CD4-positive, alpha-beta T cell (primary cell): ENCODE data around the gene SH3D19. TPM values are rescaled to one million over a fixed set of nuclear protein-coding genes. Genes with fewer than 3 reads are reported as not detected.

Experiments
- ATAC-seq: fragments of 200-7000 bp; cut with Tn5 transposase; one replicate; pipeline ENCODE4 v1.10.0; 2022; ENCODE audit warnings: mild to moderate bottlenecking; ENCODE audit not compliant: poor library complexity
- CTCF ChIA-PET: fragments of 350-600 bp; sonication (Branson Sonifier 250); formaldehyde crosslinking; loops from one replicate; lab custom pipeline; 2021; ENCODE audit warnings: antibody characterized with exemption, inconsistent platforms; lab: Charles Lee
- POLR2A ChIA-PET: fragments of 350-600 bp; sonication (Branson Sonifier 250); formaldehyde crosslinking; loops from one replicate; lab custom pipeline; 2021; ENCODE audit warnings: antibody characterized with exemption, inconsistent platforms; lab: Charles Lee
- DNase-seq, 14 experiments: peaks; one replicate each; pipeline ENCODE4 v3.0.0-alpha.2; 2013 to 2020; ENCODE audit warnings: mixed read lengths in 2 of 14
- H3K27ac ChIP-seq, 2 donors: one replicate each; pipeline versions ENCODE4 v1.5.1 to v1.7.0; 2013; ENCODE audit warnings: low read length in 2 of 2, low read depth in 1 of 2, mild to moderate bottlenecking in 1 of 2
- H3K27me3 ChIP-seq, 2 experiments: 1 replicate in 1 of 2; 2 replicates in 1 of 2; pipeline versions ENCODE4 v1.6.1 to v1.7.0; 2013; ENCODE audit warnings: low read length in 2 of 2, control low read depth in 1 of 2, mild to moderate bottlenecking in 1 of 2, moderate library complexity in 1 of 2; ENCODE audit not compliant: insufficient read depth in 2 of 2, control insufficient read depth in 1 of 2
- H3K36me3 ChIP-seq: one replicate; pipeline ENCODE4 v1.6.1; 2013; ENCODE audit warnings: low read length, control low read depth; ENCODE audit not compliant: insufficient read depth
- H3K4me1 ChIP-seq: one replicate; pipeline ENCODE4 v1.6.1; 2013; ENCODE audit warnings: low read length, control low read depth; ENCODE audit not compliant: insufficient read depth
- H3K4me3 ChIP-seq: one replicate; pipeline ENCODE4 v1.5.1; 2013; ENCODE audit warnings: mild to moderate bottlenecking, low read length, moderate library complexity
- H3K9me3 ChIP-seq, 2 experiments: 1 replicate in 1 of 2; 2 replicates in 1 of 2; pipeline versions ENCODE4 v1.6.1 to v1.7.0; 2013; ENCODE audit warnings: low read length in 2 of 2, mild to moderate bottlenecking in 2 of 2, control low read depth in 1 of 2, moderate library complexity in 1 of 2; ENCODE audit not compliant: control insufficient read depth in 1 of 2, insufficient read depth in 1 of 2
- H3K27ac Mint-ChIP-seq: one replicate; pipeline ENCODE4 v1.8.0; 2020; ENCODE audit warnings: mixed read lengths
- H3K27me3 Mint-ChIP-seq: one replicate; pipeline ENCODE4 v1.8.0; 2021; ENCODE audit warnings: mixed read lengths
- H3K36me3 Mint-ChIP-seq: one replicate; pipeline ENCODE4 v1.8.0; 2021; ENCODE audit warnings: low read depth, mixed read lengths
- H3K4me1 Mint-ChIP-seq: one replicate; pipeline ENCODE4 v1.8.0; 2021; ENCODE audit warnings: low read depth, mixed read lengths
- H3K4me3 Mint-ChIP-seq: one replicate; pipeline ENCODE4 v1.8.0; 2020; ENCODE audit warnings: mild to moderate bottlenecking, mixed read lengths
- H3K9me3 Mint-ChIP-seq: one replicate; pipeline ENCODE4 v1.8.0; 2020; ENCODE audit warnings: mixed read lengths
- intact Hi-C, 2 experiments: fragments of 100-400 bp; cut with DNase I in 1 of 2; cut with micrococcal nuclease in 1 of 2; formaldehyde crosslinking; loops; one replicate each; pipeline versions ENCODE4 v1.15.1 to v1.9.0; 2023 to 2025; cut with DNase I, micrococcal nuclease
- total RNA-seq, 174 experiments: library from RNA in 2 of 174; stranded (reverse) in 2 of 174; gene quantifications; one replicate each; pipeline ENCODE4 v1.2.3 and lab custom pipeline; 2021 to 2026
- TF ChIP-seq, protein P1 (sequence below): fragments of 200-600 bp; IDR thresholded peaks from one replicate; pipeline ENCODE4 v1.8.0; 2022; ENCODE audit warnings: antibody characterized with exemption, mild to moderate bottlenecking

Gene SH3D19
- total RNA-seq, 2 experiments from 2014 or later, result 0.27 TPM; not detected in 1

DNA sequence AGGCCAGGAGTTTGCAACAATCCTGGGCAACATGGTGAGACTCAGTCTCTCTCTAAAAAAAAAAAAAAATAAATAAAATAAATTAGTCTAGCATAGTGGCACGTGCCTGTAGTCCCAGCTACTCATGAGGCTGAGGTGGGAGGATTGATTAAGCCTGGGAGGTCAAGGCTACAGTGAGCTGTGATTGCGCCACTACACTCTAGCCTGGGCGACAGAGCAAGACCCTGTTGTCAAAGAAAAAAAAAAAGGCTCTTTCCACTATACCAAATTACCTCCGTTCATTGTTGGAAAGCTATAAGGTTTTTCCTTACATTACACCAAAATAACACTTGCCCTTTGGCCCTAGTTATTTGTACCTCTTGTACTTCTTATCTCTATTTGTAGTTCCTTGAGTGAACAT lies 58.3 kb downstream of the SH3D19 start:
- Mint-ChIP-seq H3K27ac (no peak overlapping the region), H3K27me3 (no peaks in the 10 kb centered on the region), H3K9me3 (no peaks in the 10 kb centered on the region), H3K36me3 (no peaks in the 10 kb centered on the region), H3K4me1 (no peaks in the 10 kb centered on the region), H3K4me3 (no peak overlapping the region)
- peaks cover 0 to 5% of the 10 kb centered on the region in 2 experiments for H3K9me3 ChIP-seq
- no peaks in the 10 kb centered on the region for H3K4me1 ChIP-seq
- CTCF ChIA-PET, result interaction anchor here (0.6 kb wide), 1 partner anchor 586 kb away, joined by 3 read pairs; no protein-coding TSS in a partner anchor
- no peak overlapping the region for H3K27ac ChIP-seq
- no peaks in the 10 kb centered on the region for H3K27me3 ChIP-seq
- ATAC-seq, result no peak
- POLR2A ChIA-PET, result interaction anchor here (0.6 kb wide), 1 partner anchor 955 kb away, joined by 4 read pairs; no protein-coding TSS in a partner anchor
- no peak for DNase-seq
- TF ChIP-seq, protein P1, sequence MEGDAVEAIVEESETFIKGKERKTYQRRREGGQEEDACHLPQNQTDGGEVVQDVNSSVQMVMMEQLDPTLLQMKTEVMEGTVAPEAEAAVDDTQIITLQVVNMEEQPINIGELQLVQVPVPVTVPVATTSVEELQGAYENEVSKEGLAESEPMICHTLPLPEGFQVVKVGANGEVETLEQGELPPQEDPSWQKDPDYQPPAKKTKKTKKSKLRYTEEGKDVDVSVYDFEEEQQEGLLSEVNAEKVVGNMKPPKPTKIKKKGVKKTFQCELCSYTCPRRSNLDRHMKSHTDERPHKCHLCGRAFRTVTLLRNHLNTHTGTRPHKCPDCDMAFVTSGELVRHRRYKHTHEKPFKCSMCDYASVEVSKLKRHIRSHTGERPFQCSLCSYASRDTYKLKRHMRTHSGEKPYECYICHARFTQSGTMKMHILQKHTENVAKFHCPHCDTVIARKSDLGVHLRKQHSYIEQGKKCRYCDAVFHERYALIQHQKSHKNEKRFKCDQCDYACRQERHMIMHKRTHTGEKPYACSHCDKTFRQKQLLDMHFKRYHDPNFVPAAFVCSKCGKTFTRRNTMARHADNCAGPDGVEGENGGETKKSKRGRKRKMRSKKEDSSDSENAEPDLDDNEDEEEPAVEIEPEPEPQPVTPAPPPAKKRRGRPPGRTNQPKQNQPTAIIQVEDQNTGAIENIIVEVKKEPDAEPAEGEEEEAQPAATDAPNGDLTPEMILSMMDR, result no peak
- H3K4me3 ChIP-seq, result no peak overlapping the region
- intact Hi-C loops, result no loop called here
- H3K36me3 ChIP-seq, result no peaks in the 10 kb centered on the region

GRCh38 chr4:151266497-151266896 lies 58.9 kb downstream of the SH3D19 start:
- POLR2A ChIA-PET, result no interaction called here
- H3K4me3 Mint-ChIP-seq, result no peak overlapping the region

DNA sequence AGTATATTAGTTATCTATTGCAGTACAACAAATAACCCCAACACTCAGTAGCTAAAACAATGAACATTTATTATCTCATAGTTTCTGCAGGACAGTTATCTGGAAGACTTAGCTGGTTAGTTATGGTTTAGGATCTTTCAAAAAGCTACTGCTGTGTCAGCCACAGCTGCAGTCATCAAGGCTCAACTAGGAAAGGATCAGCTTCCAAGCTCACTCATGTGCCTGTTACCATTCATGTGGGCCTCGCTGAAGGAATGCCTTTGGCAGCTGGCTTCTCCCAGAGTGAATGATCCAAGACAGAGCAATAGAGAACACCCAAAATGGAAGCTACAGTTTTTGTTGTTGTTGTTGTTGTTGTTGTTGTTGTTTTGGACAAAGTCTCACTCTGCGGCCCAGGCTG lies 62.0 kb downstream of the SH3D19 start:
- H3K4me1 Mint-ChIP-seq, result no peaks in the 10 kb centered on the region
- Histone ChIP-seq H3K4me3 (no peak overlapping the region), H3K4me1 (no peaks in the 10 kb centered on the region), H3K36me3 (no peaks in the 10 kb centered on the region), H3K27ac (no peak overlapping the region), H3K9me3 (peaks cover 0 to 5% of the 10 kb centered on the region in 2 experiments), H3K27me3 (no peaks in the 10 kb centered on the region)
- H3K4me3 Mint-ChIP-seq, result no peak overlapping the region
- intact Hi-C loops, result no loop called here
- TF ChIP-seq, protein P1, result no peak
- ATAC-seq, result no peak
- H3K36me3 Mint-ChIP-seq, result no peaks in the 10 kb centered on the region
- ChIA-PET POLR2A (no interaction called here), CTCF (no interaction called here)
- H3K27ac Mint-ChIP-seq, result no peak overlapping the region
- no peak for DNase-seq
- H3K27me3 Mint-ChIP-seq, result peaks cover 15% of the 10 kb centered on the region
- H3K9me3 Mint-ChIP-seq, result no peaks in the 10 kb centered on the region

More at GRCh38 chr4:151266497-151266896, 58.9 kb downstream of the SH3D19 start:
- ATAC-seq, result no peak
- CTCF ChIA-PET, result interaction anchor here (0.6 kb wide), 1 partner anchor 587 kb away, joined by 3 read pairs; no protein-coding TSS in a partner anchor
- H3K36me3 Mint-ChIP-seq, result no peaks in the 10 kb centered on the region
- H3K27me3 Mint-ChIP-seq, result peaks cover 3% of the 10 kb centered on the region
- Histone ChIP-seq H3K4me3 (no peak overlapping the region), H3K27me3 (no peaks in the 10 kb centered on the region), H3K27ac (no peak overlapping the region), H3K9me3 (peaks cover 0 to 5% of the 10 kb centered on the region in 2 experiments), H3K36me3 (no peaks in the 10 kb centered on the region), H3K4me1 (no peaks in the 10 kb centered on the region)
- intact Hi-C loops, result no loop called here
- H3K9me3 Mint-ChIP-seq, result no peaks in the 10 kb centered on the region
- no peaks in the 10 kb centered on the region for H3K4me1 Mint-ChIP-seq
- TF ChIP-seq, protein P1, result no peak
- no peak for DNase-seq
- H3K27ac Mint-ChIP-seq, result no peak overlapping the region
